ENCODE data around the gene NDUFS5.
"Not testable (repeated sequence)": the region's sequence is repeated elsewhere in the genome, so short reads cannot be mapped to it uniquely, and the experiment has no call there.

Gene NDUFS5

DNA sequence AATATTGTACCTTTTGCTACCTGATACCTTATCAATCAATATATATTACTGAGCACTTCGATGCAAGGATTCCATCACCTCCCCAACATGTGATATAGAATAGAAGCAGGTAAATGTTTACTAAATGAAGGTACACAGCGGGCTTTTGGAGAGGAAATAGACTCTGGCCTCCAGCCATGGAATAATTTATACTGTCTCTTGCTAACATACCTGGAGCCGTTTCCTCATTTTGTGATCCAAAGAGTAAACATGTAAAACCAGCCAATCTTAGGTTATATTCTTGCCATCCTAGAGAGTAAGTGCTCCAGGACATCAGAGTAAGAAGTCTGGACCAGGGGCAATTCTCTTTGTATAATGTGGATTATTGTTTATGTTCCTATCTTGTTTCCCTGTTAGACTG is 39.4 kb downstream of the NDUFS5 start:
- DNase-seq (ENCODE audit: low spot score), result no peak

DNA sequence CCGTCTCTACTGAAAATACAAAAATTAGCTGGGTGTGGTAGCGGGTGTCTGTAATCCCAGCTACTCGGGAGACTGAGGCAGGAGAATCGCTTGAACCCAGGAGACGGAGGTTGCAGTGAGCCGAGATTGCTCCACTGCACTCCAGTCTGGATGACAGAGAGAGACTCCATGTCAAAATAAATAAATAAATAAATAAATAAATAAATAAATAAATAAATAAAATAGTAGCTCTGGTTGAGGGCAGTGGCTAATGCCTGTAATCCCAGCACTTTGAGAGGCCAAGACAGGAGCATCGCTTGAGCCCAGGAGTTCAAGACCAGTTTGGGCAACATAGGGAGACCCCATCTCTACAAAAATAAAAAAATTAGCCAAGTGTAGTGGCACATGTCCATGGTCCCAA is 42.1 kb downstream of the NDUFS5 start:
- DNase-seq (ENCODE audit: low spot score), result not testable (repeated sequence)

DNA sequence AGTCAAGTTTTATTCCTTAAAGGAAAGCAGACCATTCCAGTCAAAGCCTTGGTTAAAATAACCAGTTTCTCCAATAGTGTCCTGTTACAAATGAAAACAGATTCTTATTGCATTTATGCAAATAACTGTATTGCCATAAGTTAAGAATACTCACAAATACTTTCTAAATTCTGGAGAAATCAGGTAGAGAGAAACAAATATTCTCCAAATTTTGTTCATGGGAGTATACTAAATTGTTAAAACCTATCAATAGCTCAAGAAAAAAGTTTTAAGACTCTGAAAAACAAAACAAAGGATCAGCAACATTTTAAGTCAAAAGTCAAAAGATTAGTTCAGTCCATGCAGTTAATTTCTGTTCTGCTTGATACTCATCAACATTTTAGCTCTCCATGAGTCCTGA is 45.4 kb downstream of the NDUFS5 start:
- not testable (repeated sequence) for DNase-seq (ENCODE audit: low spot score)

DNA sequence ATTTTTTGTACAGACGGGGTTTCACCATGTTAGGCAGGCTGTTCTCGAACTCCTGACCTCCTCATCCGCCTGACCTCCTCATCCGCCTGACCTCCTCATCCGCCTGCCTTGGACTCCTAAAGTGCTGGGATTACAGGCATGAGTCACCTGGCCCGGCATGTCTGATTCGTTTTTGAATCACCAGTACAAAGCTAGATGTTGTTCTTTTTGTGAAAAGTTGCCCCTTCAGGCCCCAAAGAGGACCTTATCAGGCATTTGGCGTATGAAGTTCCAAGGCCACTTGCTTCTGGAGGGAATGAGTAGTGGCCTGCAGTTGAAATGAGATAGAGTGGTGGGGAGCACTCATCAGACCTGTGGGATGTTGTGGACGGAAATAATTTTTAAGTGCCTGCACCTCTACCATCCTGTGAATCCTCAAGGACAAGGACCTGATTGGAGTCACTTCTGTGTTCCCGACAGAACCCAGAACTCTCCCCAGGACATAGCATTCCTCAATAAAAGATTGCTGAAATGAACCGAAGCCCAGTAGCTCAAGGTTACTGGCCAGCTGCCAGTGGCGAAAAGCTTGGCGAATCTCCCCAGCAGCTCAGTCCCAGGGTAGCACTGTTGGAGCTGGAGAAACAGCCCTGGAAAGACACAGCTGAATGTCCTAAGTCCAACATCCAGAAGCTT is 50.1 kb downstream of the NDUFS5 start:
- no peak for DNase-seq (ENCODE audit: low spot score)

DNA sequence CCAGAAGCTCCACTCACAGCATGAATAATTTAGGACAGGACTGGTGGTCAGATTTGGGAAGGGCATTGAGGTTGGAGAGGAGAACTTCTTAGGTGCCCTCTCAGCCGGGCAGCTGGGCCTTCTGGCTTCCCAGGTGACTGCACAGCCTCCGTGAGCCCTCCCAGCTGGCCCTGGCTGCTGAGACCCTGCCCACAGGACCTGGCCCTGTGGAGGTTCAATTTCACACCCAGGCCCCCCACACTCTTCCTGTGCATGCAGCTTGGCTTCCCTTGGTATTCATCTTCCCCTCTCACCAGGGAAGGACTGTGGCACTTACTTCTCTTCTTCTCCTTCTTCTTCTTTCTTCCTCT is 50.6 kb downstream of the NDUFS5 start:
- DNase-seq (ENCODE audit: low spot score), result no peak

DNA sequence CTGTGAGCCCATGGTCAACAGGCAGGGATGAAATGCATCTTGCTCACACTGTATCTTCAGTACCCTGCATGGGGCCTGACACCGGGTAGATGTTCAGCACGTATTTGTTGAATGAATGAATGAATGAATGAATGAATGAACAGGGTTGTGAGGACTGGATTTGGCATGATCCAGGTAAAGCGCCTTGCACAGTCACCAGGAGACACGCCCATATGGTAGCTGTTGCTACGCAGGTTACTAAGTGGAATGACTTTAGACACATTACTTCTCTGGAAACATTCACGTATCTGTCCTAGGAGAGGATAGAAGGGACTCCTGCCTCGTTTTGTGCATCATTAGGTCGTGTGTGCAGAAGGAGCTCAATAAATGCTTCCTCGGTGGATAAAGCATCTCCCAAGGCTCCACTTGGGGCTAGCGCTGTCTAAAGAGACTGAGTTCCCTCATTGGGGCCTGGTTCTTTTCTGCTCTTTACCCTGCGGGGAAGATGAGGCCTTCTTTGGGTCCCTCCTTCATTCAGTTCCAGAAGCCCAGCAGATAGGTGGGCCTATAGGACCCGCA is 54.2 kb downstream of the NDUFS5 start:
- no peak for DNase-seq (ENCODE audit: low spot score)

DNA sequence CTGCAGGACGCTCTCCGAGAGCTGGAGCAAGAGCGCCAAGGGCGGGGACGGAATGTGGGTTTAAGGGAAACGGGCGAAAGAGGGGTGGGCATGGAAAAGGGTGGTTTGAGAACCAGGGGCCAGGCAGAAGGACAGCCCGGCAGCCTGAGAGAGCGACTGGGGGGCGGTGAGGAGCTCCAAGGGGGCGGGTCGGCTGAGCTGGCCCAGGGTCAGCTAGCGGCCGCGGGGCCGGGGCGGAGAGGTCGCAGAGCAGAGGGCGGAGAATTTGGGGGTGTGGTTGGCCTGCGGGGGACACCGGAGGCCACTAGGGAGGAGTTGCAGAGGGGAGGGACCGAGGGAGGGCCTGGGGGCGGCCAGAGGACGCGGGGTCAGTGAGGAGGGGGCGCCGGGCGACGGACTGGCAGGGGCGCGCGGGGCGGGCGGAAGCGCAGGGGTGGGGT is 54.7 kb downstream of the NDUFS5 start:
- no peak for DNase-seq (ENCODE audit: low spot score)

DNA sequence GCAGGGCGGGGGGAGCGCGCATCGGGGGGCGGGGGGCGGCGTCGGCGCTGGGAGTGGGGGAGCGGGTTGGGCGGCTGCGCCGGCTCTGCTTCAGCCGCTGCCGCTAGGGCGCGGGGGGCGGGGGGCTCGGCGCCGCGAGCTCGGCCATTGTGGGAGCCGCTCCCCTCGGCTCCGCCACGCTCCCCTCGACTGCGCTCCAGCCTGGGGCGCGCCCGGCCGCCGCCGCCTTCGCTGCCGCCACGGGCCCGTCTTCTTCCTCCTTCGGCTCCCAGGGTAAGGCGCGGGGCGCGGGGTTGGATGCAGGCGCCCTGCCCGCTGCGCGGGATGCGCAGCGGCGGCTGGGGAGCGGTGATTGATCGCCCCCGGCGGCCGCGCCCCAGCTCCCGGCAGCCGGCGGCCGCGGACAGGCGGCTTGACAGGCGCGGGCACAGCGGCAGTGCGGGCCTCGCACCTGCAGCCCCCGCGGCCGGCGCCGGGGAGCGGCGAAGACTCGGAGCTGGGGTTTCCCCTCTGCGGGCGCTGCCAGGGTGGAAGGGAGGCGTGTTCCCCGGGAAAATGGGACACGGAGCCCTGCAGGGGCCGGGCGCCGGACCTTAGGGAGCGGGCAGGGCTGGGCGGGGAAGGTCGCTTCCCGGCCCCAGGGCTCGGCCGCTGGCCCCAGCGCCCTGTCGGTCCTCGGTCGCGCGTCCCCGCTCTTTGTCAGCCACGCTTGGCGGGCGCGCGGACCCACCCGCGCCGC is 55.3 kb downstream of the NDUFS5 start:
- peak; percentile 28 for DNase-seq (ENCODE audit: low spot score)

DNA sequence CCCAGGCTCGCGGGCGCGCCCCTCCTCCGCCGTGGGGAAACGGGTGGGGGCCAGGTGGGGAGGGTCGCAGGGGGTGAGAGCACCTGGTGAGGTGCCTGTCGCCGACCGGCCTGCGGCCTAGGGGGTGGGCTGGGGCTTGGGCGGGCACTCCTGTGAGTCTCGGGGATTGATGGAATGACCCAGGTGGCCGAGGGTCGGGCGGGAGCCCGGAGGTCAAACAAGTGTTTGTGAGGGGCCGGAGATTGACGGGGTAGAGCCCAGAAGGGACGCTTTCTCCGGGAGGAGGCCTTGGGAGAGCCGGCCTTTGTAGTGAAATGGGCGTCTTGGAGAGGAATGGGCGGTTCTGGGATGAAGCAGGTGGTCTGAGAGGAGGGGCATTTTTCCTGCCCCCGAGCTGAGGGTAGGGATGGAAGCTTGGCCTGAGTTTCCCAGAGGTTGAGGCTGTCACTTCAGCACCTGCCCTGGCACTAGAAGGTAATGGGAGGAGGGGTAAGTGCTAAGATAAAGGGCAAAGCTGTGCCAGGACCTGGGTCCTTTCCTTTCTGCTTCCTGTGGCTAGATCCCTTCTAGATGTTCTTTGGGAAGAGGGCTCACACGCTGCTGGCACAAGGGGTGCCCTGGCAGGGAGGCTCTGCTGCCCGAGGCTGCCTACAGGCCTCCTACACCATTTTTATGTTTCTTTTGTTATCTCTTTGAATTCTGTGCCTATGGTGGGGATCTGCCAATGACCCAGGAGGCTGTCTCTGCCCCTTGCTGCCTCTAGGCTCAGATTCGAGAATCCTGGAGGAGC is 56.1 kb downstream of the NDUFS5 start:
- no peak for DNase-seq (ENCODE audit: low spot score)

DNA sequence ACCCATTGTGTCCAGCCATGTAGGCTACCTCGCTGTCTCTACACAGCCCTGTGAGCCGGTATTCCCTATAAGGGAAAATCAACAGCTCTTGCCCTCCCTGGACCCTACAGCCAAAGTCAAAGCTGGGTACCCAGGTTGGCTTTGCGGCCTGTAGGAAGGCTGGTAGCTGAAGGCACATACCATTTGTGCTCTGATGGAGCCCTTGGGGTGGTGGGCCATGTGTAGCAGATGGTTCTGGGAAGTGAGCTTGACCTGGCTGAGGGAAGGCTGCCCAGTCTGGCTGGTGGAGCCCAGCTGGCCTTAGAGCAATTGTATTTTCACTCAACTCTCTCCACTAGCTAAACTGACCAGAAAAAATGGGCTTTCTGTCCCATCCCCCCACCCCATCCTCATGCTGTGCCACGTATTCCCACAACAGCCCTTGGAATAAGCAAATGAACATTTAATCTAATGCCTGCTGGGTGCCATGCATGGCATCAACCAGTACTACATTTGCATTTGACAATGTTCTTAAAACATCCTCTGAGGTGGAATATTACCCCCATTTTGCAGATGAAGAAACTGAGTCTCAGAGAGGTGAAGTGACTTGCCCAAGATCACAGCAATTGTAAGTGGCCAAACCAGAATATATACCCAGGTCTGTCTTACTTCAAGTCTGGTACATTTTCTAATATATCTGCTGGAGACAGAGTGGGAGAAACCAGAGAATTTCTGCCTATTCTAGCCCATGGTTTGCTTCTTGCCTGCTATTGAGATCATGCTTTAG is 56.8 kb downstream of the NDUFS5 start:
- no peak for DNase-seq (ENCODE audit: low spot score)

DNA sequence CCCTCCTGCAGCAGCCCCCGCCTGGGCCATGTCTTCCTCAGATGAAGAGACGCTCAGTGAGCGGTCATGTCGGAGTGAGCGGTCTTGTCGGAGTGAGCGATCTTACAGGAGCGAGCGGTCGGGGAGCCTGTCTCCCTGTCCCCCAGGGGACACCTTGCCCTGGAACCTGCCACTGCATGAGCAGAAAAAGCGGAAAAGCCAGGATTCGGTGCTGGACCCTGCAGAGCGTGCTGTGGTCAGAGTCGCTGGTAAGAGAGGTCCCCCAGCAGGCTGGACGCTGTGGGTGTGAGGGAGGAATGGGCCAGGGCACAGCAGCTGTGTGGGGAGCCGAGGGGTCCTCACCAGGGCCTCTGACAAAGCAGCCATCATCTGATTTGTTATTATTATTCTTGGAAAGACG is 58.0 kb downstream of the NDUFS5 start:
- DNase-seq (ENCODE audit: low spot score), result no peak
